HG03064 (cell line): ENCODE results near the gene KAZN.
"Not testable (repeated sequence)": the region's sequence is repeated elsewhere in the genome, so short reads cannot be mapped to it uniquely, and the experiment has no call there.

Experiments
- ATAC-seq: cut with Tn5 transposase; IDR thresholded peaks from one replicate; pipeline ENCODE4 v1.9.1; 2021; ENCODE audit warnings: low read depth; ENCODE audit not compliant: unreplicated experiment

Gene KAZN

GRCh38 chr1:15038232-15039016 is 439.9 kb downstream of the KAZN start:
- ATAC-seq = no peak

- no peak for ATAC-seq
Measured at GRCh38 chr1:15039017-15039648, 440.6 kb downstream of the KAZN start.

- ATAC-seq = no peak
Measured at GRCh38 chr1:15039901-15040300, 441.4 kb downstream of the KAZN start.

GRCh38 chr1:15040685-15041084 is 442.2 kb downstream of the KAZN start:
- not testable (repeated sequence) for ATAC-seq

DNA sequence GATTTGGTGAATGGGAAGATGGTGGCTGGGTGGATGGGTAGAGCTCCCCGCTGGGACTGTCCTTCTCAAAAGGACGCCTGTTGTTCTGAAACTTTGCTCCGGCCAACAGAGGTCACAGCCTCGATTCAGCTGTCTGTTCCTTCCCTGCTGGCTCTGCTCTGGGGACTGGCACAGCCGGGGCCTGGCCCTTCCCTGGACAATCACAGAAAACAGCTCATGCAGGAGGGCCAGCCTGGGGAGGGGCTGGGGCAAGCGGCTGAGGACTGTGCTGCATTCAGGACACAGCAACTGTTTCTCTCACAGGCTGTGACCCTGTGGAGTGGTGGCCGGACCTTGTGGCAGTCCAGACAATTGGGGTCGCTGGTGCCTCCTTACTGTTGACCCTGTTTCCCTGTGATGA is 444.4 kb downstream of the KAZN start:
- no peak for ATAC-seq

DNA sequence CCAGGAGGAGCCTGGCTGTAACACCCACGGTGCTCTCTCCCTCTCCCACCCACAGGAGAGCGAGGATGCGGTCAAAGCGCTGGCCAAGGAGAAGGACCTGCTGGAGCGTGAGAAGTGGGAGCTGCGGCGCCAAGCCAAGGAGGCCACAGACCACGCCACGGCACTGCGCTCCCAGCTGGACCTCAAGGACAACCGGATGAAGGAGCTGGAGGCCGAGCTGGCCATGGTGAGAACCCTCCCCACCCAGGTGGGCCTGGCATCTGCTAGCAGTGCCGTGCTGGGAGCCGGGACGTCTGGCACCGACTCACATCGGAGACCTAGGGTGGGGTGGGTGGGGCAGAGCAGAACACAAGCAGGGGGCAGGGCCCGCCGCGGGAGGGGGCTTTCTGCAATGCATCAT is 445.4 kb downstream of the KAZN start:
- no peak for ATAC-seq

DNA sequence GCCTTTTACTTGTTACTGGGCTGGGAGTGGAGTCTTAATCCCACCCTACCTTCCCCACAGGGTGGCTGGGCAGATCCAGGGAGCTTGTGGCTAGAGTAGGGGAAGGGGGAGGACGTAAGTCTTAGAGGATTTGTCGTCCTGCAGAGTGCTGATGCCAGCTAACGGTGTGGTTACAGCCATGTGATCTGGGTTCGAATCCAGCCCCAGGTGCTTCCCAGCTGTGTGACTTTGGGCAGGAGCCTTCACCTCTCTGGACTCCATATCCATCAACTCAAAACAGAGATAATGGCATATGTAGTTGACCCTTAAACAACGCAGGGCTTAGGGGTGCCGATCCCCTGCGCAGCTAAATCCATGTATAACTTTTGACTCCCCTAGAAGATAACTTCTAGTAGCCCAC is 446.6 kb downstream of the KAZN start:
- ATAC-seq = no peak

DNA sequence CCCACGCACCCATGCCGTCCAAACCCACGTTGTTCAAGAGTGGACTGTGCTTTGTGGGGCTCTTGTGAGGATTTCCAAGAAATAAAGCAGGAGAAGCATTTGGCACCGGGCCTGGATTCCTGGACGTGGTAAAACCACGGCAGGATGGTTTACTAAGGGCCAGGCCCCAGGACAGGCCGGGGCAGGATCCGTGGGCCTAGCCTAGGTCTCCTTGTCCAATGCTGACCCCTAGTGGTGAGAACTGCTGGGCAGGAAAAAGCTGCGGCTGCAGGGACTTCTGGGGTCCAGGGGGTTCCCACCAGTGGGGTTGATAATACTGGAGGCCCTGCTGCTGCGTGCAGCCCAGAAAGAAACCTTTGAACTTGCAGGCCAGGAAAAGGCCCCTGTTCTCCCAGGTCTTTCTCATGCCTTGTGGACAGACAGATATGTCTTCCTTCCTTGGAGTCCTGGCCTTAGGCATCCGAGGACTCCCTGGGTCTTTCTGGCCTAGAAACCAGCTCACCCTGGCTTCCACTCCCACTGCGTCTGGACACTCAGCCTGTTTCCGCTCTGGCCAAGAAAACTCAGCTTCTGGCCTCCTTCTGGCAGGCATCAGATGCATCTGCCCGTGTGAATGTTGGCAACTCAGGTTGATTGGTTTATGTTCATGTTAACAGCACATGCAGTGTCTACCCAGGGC is 448.1 kb downstream of the KAZN start:
- no peak for ATAC-seq

- ATAC-seq = no peak
Measured at GRCh38 chr1:15047237-15047636, 448.8 kb downstream of the KAZN start.

GRCh38 chr1:15048437-15048980 is 450.0 kb downstream of the KAZN start:
- ATAC-seq = no peak

GRCh38 chr1:15049067-15049466 is 450.6 kb downstream of the KAZN start:
- no peak for ATAC-seq

GRCh38 chr1:15051882-15052528 is 453.5 kb downstream of the KAZN start:
- no peak for ATAC-seq

DNA sequence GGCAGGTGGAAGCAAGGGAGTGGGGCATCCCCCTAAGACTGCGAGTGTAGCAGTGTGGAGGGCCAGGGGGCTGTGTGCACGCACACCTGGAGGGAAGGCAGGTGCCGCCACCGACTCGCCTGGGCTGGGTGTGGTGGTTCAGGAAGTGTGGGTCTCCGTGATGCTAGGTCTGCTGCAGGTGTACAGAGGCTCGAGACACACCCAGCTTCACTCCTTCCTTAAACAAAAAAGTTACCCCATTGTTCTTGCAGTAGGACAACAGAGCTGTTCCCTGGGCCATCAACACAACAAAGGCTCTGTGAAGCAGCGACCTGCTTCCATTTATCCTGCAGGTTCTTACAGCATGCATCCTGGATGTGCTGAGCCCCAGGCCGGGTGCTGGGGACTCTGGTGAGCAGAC is 454.7 kb downstream of the KAZN start:
- no peak for ATAC-seq

- ATAC-seq = no peak
Measured at GRCh38 chr1:15055736-15056415, 457.4 kb downstream of the KAZN start.

DNA sequence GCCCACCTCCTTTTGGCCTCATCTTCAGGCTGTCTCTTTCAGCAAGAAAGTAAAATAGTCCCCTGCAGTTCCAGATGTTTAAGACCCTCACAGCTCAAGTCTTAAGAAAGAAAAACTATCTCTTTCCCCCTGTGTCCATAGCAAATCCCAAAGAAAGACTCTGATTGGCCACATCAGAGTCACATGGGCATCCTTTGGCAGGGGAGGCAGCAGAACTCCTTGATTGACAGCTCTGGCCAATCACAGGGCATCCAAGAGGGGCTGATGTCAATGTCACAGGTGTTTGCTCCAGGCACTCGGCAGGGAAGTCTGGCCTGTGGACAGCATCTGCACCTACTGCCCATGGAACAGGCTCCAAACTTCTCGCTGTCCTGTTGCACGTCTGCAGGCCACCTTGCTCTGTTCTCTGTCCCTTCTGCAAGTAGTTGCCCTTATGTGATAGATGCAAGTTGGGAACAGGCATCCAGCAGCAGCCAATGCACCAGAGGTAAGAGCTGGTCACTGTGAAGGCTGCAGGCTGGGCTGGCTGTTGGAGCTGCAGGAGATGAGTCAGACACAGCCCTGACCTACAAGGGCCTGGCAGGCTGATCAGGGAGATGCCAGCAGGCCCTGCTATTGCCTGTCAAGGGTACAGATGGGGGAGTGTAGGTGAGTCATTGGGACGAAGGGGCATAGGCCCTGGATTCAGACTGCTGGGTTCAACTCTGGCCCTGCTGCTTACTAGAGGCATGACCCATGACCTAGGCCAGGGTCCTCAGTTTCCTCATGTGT is 458.2 kb downstream of the KAZN start:
- no peak for ATAC-seq

DNA sequence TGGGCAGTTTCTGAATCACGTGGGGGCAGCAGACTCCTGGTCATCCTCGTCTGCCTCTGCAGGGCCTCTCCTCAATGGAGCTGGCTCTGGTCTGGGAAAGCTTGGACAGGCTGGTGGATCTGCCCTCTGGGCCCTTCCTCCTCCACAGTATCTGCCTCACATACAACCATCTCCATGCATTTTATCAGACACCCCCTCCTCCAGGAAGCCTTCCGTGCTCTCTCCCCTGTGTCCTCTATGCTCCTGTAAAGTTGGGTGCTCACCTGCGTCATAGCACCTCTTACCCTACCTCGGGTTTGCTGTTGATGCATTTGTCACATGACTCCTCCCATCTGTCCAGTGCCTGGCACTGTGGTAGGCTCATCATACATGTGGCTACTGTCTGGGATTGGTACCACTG is 459.3 kb downstream of the KAZN start:
- ATAC-seq = no peak

GRCh38 chr1:15058261-15058660 is 459.8 kb downstream of the KAZN start:
- no peak for ATAC-seq

DNA sequence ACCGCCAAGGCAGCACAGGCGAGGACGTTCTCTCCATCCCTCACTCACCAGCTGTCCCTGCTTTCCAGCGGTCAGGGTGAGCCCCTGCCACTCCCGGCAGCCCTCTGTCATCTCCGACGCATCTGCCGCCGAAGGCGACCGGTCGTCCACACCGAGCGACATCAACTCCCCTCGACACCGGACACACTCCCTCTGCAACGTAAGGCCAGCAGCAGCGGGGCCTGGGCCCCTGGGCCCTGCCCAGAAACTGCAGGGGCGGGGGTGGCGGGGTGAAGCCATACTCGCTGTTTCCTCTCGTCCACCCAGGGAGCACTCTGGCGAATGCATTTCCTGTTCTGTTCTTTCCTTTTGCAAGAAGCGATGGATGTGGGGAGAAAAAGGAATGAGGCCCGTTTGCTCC is 461.6 kb downstream of the KAZN start:
- ATAC-seq = no peak

DNA sequence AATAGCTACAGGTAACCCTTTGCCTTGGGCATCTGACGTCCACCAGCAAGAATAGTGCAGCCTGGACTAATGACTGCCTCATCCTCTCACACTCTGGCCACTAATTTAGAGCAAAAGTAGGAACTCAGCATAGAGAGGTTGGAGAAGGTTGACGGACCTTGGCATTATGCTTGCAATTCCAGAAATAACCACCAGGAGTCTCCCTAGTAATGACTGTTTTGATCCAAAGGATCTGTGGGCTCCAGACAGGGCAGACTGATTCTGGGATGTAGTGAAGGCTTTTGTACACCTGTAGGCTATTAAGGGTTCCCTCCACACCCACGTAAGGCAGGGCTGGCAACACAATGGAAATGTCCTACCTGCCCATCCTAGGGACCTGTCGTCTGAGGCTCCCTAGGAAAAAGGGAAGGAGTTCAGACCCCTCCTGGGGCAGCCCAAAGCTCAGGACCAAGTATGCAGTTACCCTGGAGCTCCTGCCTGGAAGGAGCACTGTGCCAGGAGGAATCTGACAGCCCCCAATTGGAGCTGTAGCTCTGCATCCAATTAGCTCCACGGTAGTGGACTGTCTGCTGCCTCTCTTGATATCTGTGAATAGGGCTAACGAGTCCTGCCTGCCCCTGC is 464.1 kb downstream of the KAZN start:
- no peak for ATAC-seq
